Upper lobe of left lung (tissue), 4 donors: Measurements from ENCODE around the gene WASF2.

Experiments used
- CTCF ChIP-seq, 6 experiments: fragments of 450-650 bp in 4 of 6; fragments of 200-600 bp in 2 of 6; sonication (generic) in 2 of 6; IDR thresholded peaks; one replicate each; pipeline ENCODE4 v1.5.1; 2016 to 2019; ENCODE audit warnings: antibody characterized with exemption in 6 of 6
- POLR2AphosphoS5 ChIP-seq, 2 donors: sonication (generic); formaldehyde crosslinking; IDR thresholded peaks; one replicate each; pipeline ENCODE4 v1.5.1; 2017; ENCODE audit warnings: antibody characterized with exemption in 2 of 2

- no peak for TF ChIP-seq POLR2AphosphoS5 (IDR thresholded peaks at IDR 0.05)
- no peak for TF ChIP-seq CTCF (IDR thresholded peaks at IDR 0.05)
These were observed 72.3 kb downstream of the WASF2 start for GRCh38 chr1:27417713-27418112.
